IPS-18c (cell line): Measurements from ENCODE around the gene DIPK1C.

Experiments
- H3K4me3 ChIP-seq: 2 replicates; pipeline ENCODE4 v1.7.0; 2013; ENCODE audit warnings: low read depth, mild to moderate bottlenecking, low read length, moderate library complexity; ENCODE audit not compliant: insufficient read depth
- H3K9me3 ChIP-seq: one replicate; pipeline ENCODE4 v1.6.1; 2013; ENCODE audit warnings: mild to moderate bottlenecking, low read length, moderate library complexity; ENCODE audit not compliant: control insufficient read depth, insufficient read depth

The DIPK1C gene

GRCh38 chr18:74438091-74438490 is 19.0 kb downstream of the DIPK1C start:
- Histone ChIP-seq H3K9me3 (no peaks in the 10 kb centered on the region), H3K4me3 (no peak overlapping the region)

GRCh38 chr18:74436158-74436769 is 20.8 kb downstream of the DIPK1C start:
- H3K9me3 ChIP-seq = no peaks in the 10 kb centered on the region
- H3K4me3 ChIP-seq = no peak overlapping the region

GRCh38 chr18:74435740-74436139 is 21.4 kb downstream of the DIPK1C start:
- H3K9me3 ChIP-seq = no peaks in the 10 kb centered on the region
- no peak overlapping the region for H3K4me3 ChIP-seq

GRCh38 chr18:74434466-74434865 is 22.6 kb downstream of the DIPK1C start:
- no peaks in the 10 kb centered on the region for H3K9me3 ChIP-seq
- H3K4me3 ChIP-seq = no peak overlapping the region

GRCh38 chr18:74430806-74431571 is 26.1 kb downstream of the DIPK1C start:
- Histone ChIP-seq H3K9me3 (no peaks in the 10 kb centered on the region), H3K4me3 (no peak overlapping the region)

- no peak overlapping the region for H3K4me3 ChIP-seq
- H3K9me3 ChIP-seq = no peaks in the 10 kb centered on the region
These were observed 26.9 kb downstream of the DIPK1C start for GRCh38 chr18:74430231-74430630.

GRCh38 chr18:74429096-74429495 is 28.0 kb downstream of the DIPK1C start:
- Histone ChIP-seq H3K9me3 (no peaks in the 10 kb centered on the region), H3K4me3 (no peak overlapping the region)

GRCh38 chr18:74427442-74428112 is 29.5 kb downstream of the DIPK1C start:
- H3K9me3 ChIP-seq = no peaks in the 10 kb centered on the region
- H3K4me3 ChIP-seq = no peak overlapping the region

- Histone ChIP-seq H3K4me3 (no peak overlapping the region), H3K9me3 (no peaks in the 10 kb centered on the region)
These were observed 31.2 kb downstream of the DIPK1C start for GRCh38 chr18:74425876-74426275.

GRCh38 chr18:74425161-74425560 is 31.9 kb downstream of the DIPK1C start:
- Histone ChIP-seq H3K4me3 (no peak overlapping the region), H3K9me3 (no peaks in the 10 kb centered on the region)

- H3K9me3 ChIP-seq = no peaks in the 10 kb centered on the region
- no peak overlapping the region for H3K4me3 ChIP-seq
These were observed 34.6 kb downstream of the DIPK1C start for GRCh38 chr18:74422541-74422940.

- Histone ChIP-seq H3K9me3 (no peaks in the 10 kb centered on the region), H3K4me3 (no peak overlapping the region)
These were observed 36.2 kb downstream of the DIPK1C start for GRCh38 chr18:74420926-74421325.

- no peak overlapping the region for H3K4me3 ChIP-seq
- H3K9me3 ChIP-seq = no peaks in the 10 kb centered on the region
These were observed 36.6 kb downstream of the DIPK1C start for GRCh38 chr18:74420481-74420880.

- no peak overlapping the region for H3K4me3 ChIP-seq
- no peaks in the 10 kb centered on the region for H3K9me3 ChIP-seq
These were observed 37.3 kb downstream of the DIPK1C start for GRCh38 chr18:74419761-74420160.

- no peak overlapping the region for H3K4me3 ChIP-seq
These were observed 39.1 kb downstream of the DIPK1C start for GRCh38 chr18:74418023-74418422.

GRCh38 chr18:74416124-74416523 is 41.0 kb downstream of the DIPK1C start:
- no peak overlapping the region for H3K4me3 ChIP-seq
- H3K9me3 ChIP-seq = no peaks in the 10 kb centered on the region

More at GRCh38 chr18:74418023-74418422, 39.1 kb downstream of the DIPK1C start:
- H3K9me3 ChIP-seq = no peaks in the 10 kb centered on the region

GRCh38 chr18:74414953-74415515 is 42.1 kb downstream of the DIPK1C start:
- H3K4me3 ChIP-seq = no peak overlapping the region
- H3K9me3 ChIP-seq = no peaks in the 10 kb centered on the region

- Histone ChIP-seq H3K4me3 (no peak overlapping the region), H3K9me3 (no peaks in the 10 kb centered on the region)
These were observed 43.3 kb downstream of the DIPK1C start for GRCh38 chr18:74413836-74414235.
